Thyroid gland (tissue), 4 donors: ENCODE data around the gene FAM20C.

Experiments used
- CTCF ChIP-seq, 6 experiments: fragments of 200-600 bp in 3 of 6; fragments of 450-650 bp in 3 of 6; sonication (generic) in 3 of 6; IDR thresholded peaks; one replicate each; pipeline ENCODE4 v1.5.1; 2016 to 2019; ENCODE audit warnings: antibody characterized with exemption in 6 of 6, mild to moderate bottlenecking in 2 of 6, inconsistent platforms in 1 of 6, moderate library complexity in 1 of 6
- POLR2A ChIP-seq, 2 donors: fragments of 450-650 bp; IDR thresholded peaks; one replicate each; pipeline ENCODE4 v1.6.1; 2017; ENCODE audit warnings: antibody characterized with exemption in 2 of 2, mild to moderate bottlenecking in 2 of 2, moderate library complexity in 1 of 2

- TF ChIP-seq CTCF (IDR thresholded peaks at IDR 0.05) (no peak), POLR2A (IDR thresholded peaks at IDR 0.05) (no peak)
Observed at GRCh38 chr7:296373-296945, 104.1 kb downstream of the FAM20C start.
